ENCODE measurements around the gene CLEC18B. TPM values are rescaled to one million over a fixed set of nuclear protein-coding genes. Genes with fewer than 3 reads are reported as not detected.
"Not testable (repeated sequence)": the region's sequence is repeated elsewhere in the genome, so short reads cannot be mapped to it uniquely, and the experiment has no call there.

CLEC18B gene
- total RNA-seq, 1 donor from 2014 or later = 0.30 TPM

GRCh38 chr16:74410057-74410957 is 11.0 kb downstream of the CLEC18B start:
- H3K27me3 Mint-ChIP-seq (ENCODE audit: low read depth); H3K27ac Mint-ChIP-seq; H3K4me3 Mint-ChIP-seq (ENCODE audit: low read depth); DNase-seq (ENCODE audit: low spot score); intact Hi-C loops (cut with micrococcal nuclease); H3K9me3 Mint-ChIP-seq; H3K4me1 Mint-ChIP-seq (ENCODE audit: low read depth); H3K36me3 Mint-ChIP-seq (ENCODE audit: low read depth): not testable (repeated sequence)

GRCh38 chr16:74409185-74409981 is 11.9 kb downstream of the CLEC18B start:
- H3K27ac Mint-ChIP-seq; H3K4me3 Mint-ChIP-seq (ENCODE audit: low read depth); DNase-seq (ENCODE audit: low spot score); intact Hi-C loops (cut with micrococcal nuclease); H3K27me3 Mint-ChIP-seq (ENCODE audit: low read depth); H3K4me1 Mint-ChIP-seq (ENCODE audit: low read depth); H3K36me3 Mint-ChIP-seq (ENCODE audit: low read depth); H3K9me3 Mint-ChIP-seq: not testable (repeated sequence)

GRCh38 chr16:74407362-74407705 is 13.9 kb downstream of the CLEC18B start:
- intact Hi-C loops (cut with micrococcal nuclease); H3K36me3 Mint-ChIP-seq (ENCODE audit: low read depth); H3K27ac Mint-ChIP-seq; H3K4me3 Mint-ChIP-seq (ENCODE audit: low read depth); H3K9me3 Mint-ChIP-seq; DNase-seq (ENCODE audit: low spot score); H3K4me1 Mint-ChIP-seq (ENCODE audit: low read depth); H3K27me3 Mint-ChIP-seq (ENCODE audit: low read depth): not testable (repeated sequence)

- H3K4me3 Mint-ChIP-seq (ENCODE audit: low read depth); DNase-seq (ENCODE audit: low spot score); H3K9me3 Mint-ChIP-seq; H3K27ac Mint-ChIP-seq; H3K4me1 Mint-ChIP-seq (ENCODE audit: low read depth); intact Hi-C loops (cut with micrococcal nuclease); H3K27me3 Mint-ChIP-seq (ENCODE audit: low read depth); H3K36me3 Mint-ChIP-seq (ENCODE audit: low read depth): not testable (repeated sequence)
Observed at GRCh38 chr16:74406600-74407361, 14.5 kb downstream of the CLEC18B start.

- H3K4me1 Mint-ChIP-seq (ENCODE audit: low read depth) = not testable (repeated sequence)
Observed at GRCh38 chr16:74404148-74404933, 16.9 kb downstream of the CLEC18B start.

GRCh38 chr16:74400238-74400637 is 21.0 kb downstream of the CLEC18B start:
- H3K27me3 Mint-ChIP-seq (ENCODE audit: low read depth); DNase-seq (ENCODE audit: low spot score); intact Hi-C loops (cut with micrococcal nuclease); H3K4me3 Mint-ChIP-seq (ENCODE audit: low read depth); H3K9me3 Mint-ChIP-seq; H3K4me1 Mint-ChIP-seq (ENCODE audit: low read depth); H3K27ac Mint-ChIP-seq; H3K36me3 Mint-ChIP-seq (ENCODE audit: low read depth): not testable (repeated sequence)

More at GRCh38 chr16:74404148-74404933, 16.9 kb downstream of the CLEC18B start:
- intact Hi-C loops (cut with micrococcal nuclease); DNase-seq (ENCODE audit: low spot score); H3K27me3 Mint-ChIP-seq (ENCODE audit: low read depth); H3K4me3 Mint-ChIP-seq (ENCODE audit: low read depth); H3K27ac Mint-ChIP-seq; H3K36me3 Mint-ChIP-seq (ENCODE audit: low read depth); H3K9me3 Mint-ChIP-seq: not testable (repeated sequence)

GRCh38 chr16:74398212-74398895 is 22.9 kb downstream of the CLEC18B start:
- DNase-seq (ENCODE audit: low spot score); H3K27me3 Mint-ChIP-seq (ENCODE audit: low read depth); intact Hi-C loops (cut with micrococcal nuclease); H3K4me1 Mint-ChIP-seq (ENCODE audit: low read depth); H3K9me3 Mint-ChIP-seq; H3K36me3 Mint-ChIP-seq (ENCODE audit: low read depth); H3K27ac Mint-ChIP-seq; H3K4me3 Mint-ChIP-seq (ENCODE audit: low read depth): not testable (repeated sequence)

GRCh38 chr16:74396521-74397017 is 24.7 kb downstream of the CLEC18B start:
- intact Hi-C loops (cut with micrococcal nuclease); H3K27ac Mint-ChIP-seq; H3K4me1 Mint-ChIP-seq (ENCODE audit: low read depth); H3K9me3 Mint-ChIP-seq; DNase-seq (ENCODE audit: low spot score); H3K4me3 Mint-ChIP-seq (ENCODE audit: low read depth); H3K36me3 Mint-ChIP-seq (ENCODE audit: low read depth); H3K27me3 Mint-ChIP-seq (ENCODE audit: low read depth): not testable (repeated sequence)

- DNase-seq (ENCODE audit: low spot score); H3K36me3 Mint-ChIP-seq (ENCODE audit: low read depth); intact Hi-C loops (cut with micrococcal nuclease); H3K27ac Mint-ChIP-seq; H3K27me3 Mint-ChIP-seq (ENCODE audit: low read depth); H3K9me3 Mint-ChIP-seq; H3K4me3 Mint-ChIP-seq (ENCODE audit: low read depth); H3K4me1 Mint-ChIP-seq (ENCODE audit: low read depth): not testable (repeated sequence)
Observed at GRCh38 chr16:74394604-74395003, 26.7 kb downstream of the CLEC18B start.

GRCh38 chr16:74394131-74394530 is 27.1 kb downstream of the CLEC18B start:
- H3K4me3 Mint-ChIP-seq (ENCODE audit: low read depth); H3K27me3 Mint-ChIP-seq (ENCODE audit: low read depth); H3K27ac Mint-ChIP-seq; H3K9me3 Mint-ChIP-seq; DNase-seq (ENCODE audit: low spot score); H3K36me3 Mint-ChIP-seq (ENCODE audit: low read depth); H3K4me1 Mint-ChIP-seq (ENCODE audit: low read depth); intact Hi-C loops (cut with micrococcal nuclease): not testable (repeated sequence)

GRCh38 chr16:74391454-74392050 is 29.7 kb downstream of the CLEC18B start:
- H3K36me3 Mint-ChIP-seq (ENCODE audit: low read depth); DNase-seq (ENCODE audit: low spot score): not testable (repeated sequence)

More at GRCh38 chr16:74391454-74392050, 29.7 kb downstream of the CLEC18B start:
- intact Hi-C loops (cut with micrococcal nuclease); H3K27ac Mint-ChIP-seq; H3K9me3 Mint-ChIP-seq; H3K4me3 Mint-ChIP-seq (ENCODE audit: low read depth); H3K4me1 Mint-ChIP-seq (ENCODE audit: low read depth); H3K27me3 Mint-ChIP-seq (ENCODE audit: low read depth): not testable (repeated sequence)

Data from activated T-helper 2 cell treated with anti-CD3 and anti-CD28 coated beads, Interferon-gamma antibody, Interleukin-2, Interleukin-4, amounts not matched to agents 10 μg/mL and 5 μg/mL and 100 μg/mL, durations not matched to agents 14 hours and 24 hours and 36 hours (primary cell).